NCI-H526 (cell line): ENCODE data around the gene DAAM1.
A peak's percentile ranks its signal among the peaks of the same experiment; 100 is the strongest.

Experiments
- DNase-seq, 2 experiments: peaks; one replicate each; lab custom pipeline; 2025; lab: John Stamatoyannopoulos, UW

DAAM1 gene

DNA sequence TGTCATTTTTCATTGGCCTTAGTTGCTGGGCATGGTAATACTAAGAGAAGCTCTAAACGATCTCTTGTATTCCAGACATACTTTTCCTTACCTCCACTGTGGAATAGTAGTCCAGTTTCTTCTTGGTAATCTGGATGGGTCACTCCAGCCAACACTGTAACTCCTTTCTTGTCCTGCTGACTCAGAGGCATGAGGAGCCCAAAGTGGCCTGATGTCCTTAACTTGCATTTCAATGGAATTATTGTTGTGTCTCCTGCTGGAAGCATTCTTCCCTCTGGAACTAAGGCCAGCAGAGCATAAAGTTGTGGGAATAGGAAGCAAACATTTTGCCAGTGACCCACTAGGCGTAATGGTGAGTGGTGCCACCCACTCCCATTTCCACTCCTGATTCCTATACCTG, 33.1 kb downstream of the DAAM1 start:
- no peak for DNase-seq

DNA sequence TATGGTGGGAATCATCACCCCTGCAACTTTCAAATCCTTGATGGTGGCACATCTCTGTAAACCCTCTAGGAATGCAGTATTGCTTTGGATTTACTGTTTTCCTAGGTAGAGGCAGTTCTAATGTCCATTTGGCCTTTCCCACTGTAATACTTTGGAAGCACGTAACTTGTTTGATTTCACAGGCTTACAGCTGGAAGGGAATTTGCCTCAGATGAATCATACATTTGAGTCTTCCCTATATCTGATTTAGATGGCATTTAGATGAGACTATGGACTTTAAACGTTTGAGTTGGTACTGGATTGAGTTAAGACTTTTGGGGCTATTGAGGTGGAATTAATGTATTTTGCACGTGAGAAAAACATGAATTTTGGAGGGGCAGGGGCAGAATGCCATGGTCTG, 35.9 kb downstream of the DAAM1 start:
- no peak for DNase-seq

DNA sequence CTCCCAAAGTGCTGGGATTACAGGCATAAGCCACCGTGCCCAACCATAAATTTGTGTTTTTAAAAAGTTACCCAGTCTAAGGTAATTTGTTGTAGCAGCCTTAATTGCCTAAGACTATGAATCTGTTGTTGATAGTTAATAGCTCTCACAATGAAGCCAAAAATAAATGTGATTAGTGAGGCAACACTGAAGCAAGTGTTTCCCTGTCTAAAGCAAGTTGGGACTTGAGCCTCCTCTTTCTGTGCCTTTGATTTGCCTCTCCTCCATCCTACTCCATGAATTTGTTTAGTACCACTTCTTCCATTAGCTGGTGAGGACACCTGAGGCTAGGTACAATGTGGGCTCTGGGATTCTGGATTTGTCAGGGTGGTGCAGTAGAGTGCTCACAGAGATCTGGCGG, 36.8 kb downstream of the DAAM1 start:
- no peak for DNase-seq

DNA sequence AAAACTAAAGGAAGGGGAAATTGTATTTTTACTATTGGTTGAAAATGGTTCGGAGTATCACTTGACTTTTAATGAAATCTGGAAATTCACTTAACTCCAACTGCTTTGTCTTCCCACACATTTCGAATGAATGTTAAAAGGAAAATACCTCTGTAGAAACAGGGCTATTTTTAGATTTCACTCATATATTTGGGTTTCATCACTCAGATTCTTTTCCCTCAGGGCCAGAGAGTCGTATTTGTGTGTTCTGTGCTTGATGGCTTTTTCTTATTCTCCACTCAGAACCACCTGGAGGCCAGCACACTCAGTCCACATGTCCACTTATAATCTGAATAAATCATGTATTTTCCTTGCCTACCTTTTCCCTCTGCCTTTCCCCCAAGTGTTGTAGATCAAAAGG, 40.0 kb downstream of the DAAM1 start:
- no peak for DNase-seq

DNA sequence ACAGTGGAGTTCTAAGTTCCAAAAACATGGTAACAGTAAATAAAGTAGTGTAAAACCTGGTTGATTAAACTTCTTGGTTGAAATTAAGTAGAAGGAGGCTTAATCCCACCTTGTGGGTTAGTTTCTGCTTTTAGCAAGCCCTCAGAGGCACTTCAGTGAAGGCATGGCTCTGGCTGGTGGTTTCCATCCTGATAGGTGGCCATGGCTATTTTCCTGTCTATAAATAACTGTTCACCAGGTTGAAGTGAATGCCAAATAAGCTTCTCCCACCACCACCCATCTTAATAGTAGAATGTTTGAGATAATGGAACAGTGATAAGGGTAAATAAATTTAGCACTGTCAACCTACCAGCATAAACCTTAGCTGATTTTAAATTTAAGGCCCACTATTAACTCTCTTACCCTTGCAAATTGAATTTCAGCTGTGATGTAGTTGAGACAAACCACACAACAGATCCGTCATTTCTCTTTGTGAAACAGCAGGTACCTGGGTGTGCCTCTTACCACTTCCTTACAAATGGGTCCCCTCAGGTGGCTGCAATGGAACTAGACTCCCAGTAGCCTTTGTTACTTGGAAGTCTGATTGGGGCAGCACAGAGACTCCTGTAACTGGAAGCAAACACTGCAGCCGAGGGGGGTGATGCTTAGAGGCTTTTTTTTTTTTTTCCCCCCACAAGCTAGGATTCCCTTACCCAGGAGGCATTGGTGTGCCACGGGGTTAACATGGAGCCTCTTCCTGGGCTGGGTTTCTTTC, 41.4 kb downstream of the DAAM1 start:
- no peak for DNase-seq

DNA sequence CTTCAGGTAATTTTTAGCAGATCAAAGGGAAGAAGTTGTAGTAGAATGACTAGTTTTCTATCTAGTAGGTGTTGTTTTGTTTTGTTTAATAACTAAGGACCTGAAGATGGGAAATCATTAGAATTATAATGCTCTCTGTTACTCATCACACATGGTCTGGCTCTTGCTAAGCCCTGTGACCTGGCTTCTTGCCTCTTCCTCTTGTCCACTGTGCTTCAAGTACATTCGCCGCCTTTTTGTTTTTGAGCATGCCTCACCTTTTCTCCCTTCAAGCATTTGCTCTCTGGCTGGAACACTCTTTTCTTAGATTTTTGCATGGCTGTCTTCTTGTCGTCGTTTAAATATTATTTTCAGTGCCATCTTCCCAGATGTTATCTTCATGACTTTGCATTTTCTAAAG, 47.7 kb downstream of the DAAM1 start:
- DNase-seq = no peak

DNA sequence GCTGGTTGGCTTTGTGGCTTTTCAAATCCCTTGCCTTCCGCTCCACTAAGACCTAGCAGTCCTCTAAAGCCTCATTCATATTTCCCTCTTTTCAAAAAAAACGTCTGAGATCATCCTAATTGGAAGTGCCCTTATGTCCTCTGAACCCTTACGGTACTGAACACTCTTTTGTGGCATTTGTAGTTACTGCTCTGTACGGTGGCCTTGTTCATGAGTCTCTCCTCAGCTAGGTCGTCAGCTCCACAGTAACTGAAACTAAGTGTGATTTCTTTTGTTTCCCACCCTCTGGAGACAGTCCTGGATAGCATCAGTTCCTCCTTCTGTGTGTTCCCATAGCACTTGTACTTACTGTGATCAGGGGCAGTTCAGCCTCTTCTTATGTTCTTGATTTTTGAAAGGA, 49.7 kb downstream of the DAAM1 start:
- DNase-seq = no peak

DNA sequence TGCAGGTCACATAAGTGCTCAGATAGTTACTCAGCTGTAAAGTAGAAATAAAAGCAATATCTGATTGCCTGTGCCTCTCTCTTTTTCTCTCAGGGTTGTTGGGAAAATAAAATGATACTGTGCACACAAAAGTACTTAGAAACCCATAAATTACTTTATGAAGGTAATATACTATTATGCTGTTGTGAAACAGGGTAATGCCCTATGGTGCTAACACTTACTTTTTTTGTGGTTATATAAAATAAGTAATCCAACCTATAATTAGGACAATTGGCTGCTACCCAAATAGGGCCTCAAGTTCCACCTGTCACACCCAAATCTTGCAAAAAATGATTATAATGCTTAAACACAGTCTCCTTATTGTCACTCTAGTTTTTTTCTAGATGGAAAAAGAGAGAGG, 50.6 kb downstream of the DAAM1 start:
- no peak for DNase-seq

DNA sequence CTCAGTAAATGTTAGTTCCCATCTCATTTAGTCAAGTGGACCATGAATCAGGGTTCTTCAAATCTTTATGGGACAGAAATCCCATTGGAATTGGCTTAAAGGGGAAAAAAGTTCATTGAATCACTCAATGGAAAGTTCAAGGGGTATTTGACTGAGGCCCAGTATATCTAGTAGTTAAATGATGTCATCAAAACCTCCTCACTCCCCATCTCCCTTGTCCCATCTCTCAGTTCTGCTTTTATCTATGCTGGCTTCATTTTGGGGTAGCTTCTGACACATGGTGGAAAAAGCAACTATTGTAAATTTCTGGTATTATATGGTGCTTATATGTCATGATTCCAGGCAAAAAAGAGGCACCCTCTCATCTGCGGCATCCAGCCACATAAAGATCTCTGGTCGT, 51.9 kb downstream of the DAAM1 start:
- DNase-seq = no peak

DNA sequence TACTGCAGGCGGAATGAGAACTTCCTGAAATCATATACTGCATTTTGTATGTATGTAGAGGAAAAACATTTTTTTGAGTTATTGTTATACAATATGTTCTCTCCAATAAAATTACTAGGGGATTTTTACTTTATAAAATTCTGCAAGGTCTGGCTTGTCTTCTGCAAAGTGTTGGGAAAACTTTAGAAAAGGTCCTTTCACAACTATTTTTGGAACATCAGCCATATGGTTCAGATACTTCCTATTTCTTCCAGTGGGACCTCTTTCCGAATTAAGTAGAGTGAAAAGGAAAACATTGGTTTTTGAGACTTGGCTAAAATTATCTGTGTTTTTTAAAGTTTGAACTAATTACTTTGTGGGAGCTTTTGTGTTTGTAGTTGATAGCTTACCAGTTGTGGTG, 52.7 kb downstream of the DAAM1 start:
- DNase-seq = no peak

DNA sequence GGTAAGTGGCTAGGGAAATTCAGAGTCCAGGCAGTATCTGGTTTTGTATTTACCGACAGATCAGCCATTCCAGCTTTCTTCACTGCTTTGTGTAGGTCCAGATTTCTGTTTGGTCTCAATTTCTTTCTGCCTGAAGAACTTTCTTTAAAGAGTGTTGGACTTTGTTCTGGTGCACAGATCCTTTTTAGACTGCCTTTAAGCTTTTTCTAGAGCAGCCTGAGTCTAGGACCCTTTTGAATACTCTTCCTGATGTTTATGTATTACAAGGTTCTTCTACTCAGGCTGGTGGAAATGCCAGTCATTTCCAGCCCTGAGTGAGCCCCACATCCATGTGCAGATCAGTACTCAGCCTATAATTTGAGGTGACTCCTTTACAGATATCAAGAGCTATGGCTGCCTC, 54.7 kb downstream of the DAAM1 start:
- DNase-seq = no peak

DNA sequence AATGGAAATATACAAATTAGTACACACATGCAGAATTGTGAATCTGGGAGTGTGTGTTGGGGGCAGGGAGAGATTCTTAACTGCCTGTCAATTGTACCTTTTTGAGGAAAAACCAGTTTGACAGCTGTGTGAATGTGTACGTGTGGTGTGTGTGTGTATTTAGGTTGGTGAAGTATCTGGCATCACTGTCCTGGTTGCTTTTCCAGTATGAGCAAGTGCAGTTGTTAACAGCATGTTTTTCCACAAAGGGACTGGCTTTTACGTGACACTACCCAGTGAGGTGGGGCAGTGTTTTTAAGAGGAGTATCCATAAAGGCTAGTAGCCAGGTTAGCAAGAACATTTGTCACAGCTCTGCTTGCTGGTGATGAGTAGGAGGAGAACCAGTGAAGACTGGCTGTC, 56.1 kb downstream of the DAAM1 start:
- peak; percentile 27 to 51 for DNase-seq

DNA sequence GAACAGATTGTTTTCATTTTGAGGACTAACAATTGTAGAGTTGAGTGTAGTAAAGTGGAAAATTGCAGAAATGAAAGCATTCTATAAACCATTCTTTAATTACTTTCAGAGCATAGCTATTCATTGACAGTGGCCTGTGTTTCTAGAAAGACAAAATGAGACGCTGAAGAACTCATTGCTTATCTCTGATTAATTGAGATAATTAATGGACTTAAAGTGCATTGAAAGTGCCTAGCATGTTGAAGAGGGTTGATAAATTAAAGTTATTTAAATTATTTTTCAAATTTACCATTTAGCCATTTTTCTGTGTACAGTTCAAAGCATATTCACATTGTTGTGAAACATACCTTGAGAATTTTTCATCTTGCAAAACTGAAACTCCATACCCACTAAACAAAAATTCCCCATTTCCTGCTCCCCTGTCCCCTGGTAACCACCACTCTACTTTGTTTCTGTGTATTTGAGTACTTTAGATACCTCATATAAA, 57.4 kb downstream of the DAAM1 start:
- no peak for DNase-seq

DNA sequence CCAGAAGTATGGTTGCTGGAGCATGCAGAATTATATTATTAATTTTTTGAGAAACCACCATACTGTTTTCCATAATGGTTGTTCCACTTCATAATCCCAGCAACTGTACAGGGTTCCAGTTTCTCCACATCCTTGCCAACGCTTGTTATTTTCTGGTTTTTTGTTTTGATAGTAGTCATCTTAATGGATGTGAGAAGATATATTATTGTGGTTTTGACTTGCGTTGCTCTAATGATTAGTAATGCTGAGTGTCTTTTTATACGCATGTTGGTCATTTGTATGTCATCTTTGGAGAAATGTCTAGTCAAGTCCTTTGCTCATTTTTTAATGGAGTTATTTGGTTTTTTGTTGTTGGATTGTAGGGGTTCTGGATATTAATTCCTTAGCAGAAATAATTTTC, 58.1 kb downstream of the DAAM1 start:
- DNase-seq = no peak

DNA sequence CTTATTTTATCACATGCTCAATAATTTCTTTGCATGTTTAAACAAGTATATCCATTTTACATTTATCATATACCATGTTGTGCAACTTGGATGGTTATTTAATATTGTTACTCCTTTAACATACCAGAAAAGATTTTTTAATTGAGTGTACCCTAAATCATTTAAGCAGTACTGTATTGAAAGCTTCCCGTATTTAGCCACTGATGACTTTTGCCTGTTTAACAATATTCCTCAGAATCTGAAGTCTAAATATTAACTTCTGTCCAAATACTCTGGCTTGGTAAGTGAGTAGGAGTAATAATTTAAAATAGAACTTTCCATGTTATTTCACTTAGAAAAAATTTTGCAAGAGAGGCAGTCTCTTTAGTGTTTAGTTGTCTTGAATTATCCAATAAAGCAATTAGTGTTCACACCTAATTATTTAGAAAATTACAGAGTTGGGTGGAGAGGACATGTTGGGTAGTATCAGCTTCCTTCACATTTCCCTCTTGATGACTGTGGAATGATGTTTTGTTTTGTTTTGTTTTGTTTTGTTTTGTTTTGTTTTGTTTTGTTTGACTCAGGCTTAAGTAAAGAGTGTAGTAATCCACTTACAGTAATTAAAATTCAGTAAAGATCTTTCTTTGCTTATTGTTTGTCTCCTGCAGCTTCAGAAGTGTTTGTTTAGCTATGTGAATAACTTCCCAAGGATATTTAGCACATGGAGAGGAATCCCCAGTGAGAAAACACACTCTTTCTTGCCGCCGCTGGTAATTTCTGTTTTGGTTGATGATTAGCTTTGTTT, 59.5 kb downstream of the DAAM1 start:
- DNase-seq = no peak

DNA sequence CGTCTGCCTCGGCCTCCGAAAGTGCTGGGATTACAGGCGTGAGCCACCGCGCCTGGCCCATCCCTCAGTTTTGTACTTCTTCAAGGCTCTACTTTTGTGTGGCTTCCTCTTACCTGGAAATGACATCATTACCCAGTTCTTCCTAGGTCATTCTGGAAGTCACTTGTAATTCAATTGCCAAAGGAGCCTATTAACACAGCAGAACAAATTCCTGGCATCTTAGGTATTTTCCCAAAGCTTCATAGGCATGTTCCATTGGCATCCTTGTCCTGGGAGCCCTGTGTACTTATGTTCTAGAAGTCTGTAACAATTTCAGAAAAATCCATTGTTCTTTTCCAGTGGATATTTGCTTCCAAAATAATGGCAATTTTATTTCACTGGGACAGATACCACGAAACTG, 60.6 kb downstream of the DAAM1 start:
- DNase-seq = no peak

DNA sequence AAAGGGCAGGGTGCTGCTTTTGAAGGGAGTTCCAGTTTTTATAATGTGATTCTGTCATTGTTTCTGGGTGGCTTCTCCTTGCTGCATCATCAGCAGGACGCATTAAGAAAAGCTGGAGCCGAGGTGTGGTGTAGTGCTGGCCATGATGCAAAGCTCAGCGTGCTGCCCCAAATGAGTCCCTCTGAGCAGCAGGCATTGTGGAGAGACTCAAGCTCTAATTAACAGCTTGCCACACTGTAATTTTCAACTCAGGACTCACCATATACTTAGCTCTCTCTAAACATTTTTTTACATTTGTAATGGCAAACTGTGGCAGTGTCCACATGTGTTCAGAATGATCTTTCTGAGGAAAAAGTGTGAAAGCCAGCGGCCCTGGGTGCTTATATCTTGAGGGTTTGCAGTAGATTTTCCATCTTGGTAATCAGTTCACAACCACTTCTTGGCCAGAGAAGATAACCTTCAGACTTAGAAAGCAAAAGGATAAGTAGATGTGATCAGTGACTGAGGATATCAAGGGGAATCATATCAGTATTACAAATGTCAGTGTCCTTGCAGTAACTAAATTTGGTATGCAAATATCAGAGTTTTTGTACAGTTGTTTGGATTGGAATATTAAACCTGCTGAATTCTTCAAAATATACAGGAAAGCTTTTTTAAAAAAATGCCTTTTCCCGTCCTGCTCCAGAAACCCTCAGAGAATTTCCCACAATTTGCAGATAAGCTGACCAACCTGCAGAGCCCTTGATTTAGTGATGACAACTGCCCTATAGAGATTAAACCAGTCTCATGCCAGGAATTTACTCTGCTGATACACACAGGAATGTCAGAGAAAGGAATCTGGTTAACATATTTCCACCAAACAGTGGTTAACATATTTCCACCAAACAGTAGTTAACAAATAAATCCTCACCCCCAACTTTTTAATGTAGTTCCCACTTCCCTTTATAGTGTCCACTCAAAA, 63.6 kb downstream of the DAAM1 start:
- peak in 1 of 2 experiments; percentile 38 for DNase-seq

DNA sequence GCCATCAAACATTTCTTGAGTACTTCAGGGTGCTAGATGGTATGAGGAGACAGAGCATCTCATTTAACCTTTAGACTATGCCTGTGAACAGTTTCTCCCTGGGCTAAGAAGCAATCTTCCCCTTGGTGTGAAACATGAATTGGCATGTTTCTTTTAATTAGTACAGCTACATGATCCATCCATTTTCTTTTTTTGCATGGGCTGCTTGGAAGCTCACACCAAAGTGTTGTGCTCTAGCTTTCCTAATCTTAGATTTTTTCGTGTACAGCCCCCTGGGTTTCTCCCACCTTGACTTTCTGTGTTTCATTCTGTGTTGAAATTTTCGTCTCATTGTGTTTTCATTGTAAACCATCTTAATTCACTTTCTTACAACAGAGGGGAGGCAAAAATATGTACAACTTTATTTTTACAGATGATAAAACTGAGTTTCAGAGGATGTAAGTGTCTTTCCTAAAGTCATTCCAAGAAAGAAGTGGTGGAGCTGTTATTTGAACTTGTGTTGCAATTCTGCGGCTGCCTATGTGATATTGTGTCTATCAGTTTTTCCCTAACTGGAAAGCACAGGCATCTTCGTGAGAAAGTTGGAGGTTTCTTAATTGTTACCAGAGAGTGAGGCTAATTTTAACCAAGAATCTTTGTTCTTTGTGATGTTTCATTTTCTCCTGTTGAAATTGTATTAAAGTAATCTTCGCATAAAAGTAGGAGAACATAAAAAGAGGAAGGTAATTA, 64.5 kb downstream of the DAAM1 start:
- no peak for DNase-seq

DNA sequence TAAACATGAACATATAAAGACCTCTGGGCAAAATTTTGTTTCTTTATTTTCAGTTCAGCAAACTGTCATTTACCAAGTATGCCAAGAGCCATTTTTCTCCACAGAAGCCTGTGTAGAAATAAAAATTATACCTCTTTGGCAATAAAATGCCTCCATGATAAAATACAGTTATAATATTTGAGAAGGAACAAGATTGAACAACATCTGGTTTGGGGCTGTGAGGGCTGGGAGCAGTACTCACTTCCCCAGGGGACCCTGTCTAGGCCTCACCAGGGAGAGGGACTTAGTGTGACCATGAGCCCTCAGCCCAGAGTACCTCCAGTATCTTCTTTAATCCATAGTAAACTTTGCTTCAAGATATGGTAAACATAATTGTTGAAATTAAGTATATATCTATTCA, 65.1 kb downstream of the DAAM1 start:
- DNase-seq = peak in 1 of 2 experiments; percentile 7

DNA sequence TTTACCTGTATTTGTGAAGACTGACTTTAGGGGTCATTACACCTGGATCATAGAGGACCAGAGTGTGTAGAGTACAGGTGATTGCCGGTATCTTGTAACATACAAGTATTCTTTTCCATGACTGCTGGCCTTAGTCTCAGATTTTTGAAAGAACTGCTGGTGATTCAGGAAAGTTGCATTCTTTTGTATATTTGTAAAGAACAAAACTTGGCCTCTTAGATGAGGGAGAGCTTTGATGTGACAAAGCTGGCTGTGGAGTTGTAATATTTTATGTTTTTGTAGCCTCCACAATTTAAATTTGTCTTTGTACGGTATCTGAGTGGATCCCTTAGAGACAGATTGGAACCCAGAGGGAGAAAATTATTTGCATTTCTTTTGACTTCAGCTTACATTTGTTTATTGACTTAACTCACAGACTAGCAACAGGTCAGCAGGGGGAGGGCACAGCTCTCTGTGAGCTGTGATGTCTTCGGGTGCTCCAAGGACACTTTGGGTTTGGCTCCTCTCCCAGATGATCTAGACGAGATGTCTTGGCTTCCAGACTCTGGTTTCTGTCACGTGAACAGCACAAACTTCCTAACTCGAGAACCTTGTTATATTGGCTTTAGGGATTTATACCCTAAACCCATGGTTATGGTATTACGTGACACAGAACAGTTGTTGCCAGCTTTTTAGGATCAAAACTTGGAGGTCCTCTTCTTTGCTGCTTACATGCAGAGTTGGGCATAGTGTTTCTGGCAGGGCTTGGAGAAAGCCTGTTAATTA, 65.9 kb downstream of the DAAM1 start:
- peak; percentile 81 to 86 for DNase-seq
